Prostate gland (tissue), 1 donor: ENCODE data around the gene ABCG5.

Experiments used
- POLR2A ChIP-seq: fragments of 450-650 bp; IDR thresholded peaks from one replicate; pipeline ENCODE4 v1.6.1; 2016; ENCODE audit warnings: antibody characterized with exemption, mild to moderate bottlenecking
- POLR2AphosphoS5 ChIP-seq: sonication (generic); formaldehyde crosslinking; IDR thresholded peaks from one replicate; pipeline ENCODE4 v1.6.1; 2017; ENCODE audit warnings: antibody characterized with exemption

DNA sequence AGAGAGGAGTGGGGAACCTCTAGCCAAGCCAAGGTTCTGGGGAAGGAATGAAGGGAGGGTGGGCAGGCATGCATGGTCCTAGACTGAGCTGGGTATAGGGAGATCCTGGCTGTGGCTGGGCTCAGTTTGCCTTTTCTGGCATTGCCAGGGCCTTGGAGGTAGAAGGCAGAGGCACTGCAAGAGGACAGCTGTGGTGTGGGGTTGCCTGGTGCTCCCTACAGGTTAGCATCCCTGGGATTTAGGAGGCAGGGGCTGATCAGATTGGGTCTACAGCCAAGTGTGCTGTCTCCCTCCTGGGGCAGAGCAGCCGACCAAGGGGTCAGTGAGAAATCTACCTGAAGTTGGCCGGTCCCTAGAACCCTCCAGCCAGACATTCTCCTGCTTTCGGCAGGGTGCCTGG, 16.0 kb upstream of the ABCG5 start:
- TF ChIP-seq POLR2A (no peak), POLR2AphosphoS5 (no peak)
